GM03348 (cell line): ENCODE results near the gene ATXN1.
"Not testable (repeated sequence)": the region's sequence is repeated elsewhere in the genome, so short reads cannot be mapped to it uniquely, and the experiment has no call there.

Experiments used
- DNase-seq: peaks from one replicate; pipeline ENCODE4 v3.0.0; 2012; ENCODE audit warnings: low spot score

Gene ATXN1

GRCh38 chr6:16720861-16721260 is 40.4 kb downstream of the ATXN1 start:
- no peak for DNase-seq

GRCh38 chr6:16719488-16719887 is 41.8 kb downstream of the ATXN1 start:
- DNase-seq, result no peak

GRCh38 chr6:16718356-16718755 is 42.9 kb downstream of the ATXN1 start:
- DNase-seq, result no peak

- no peak for DNase-seq
Measured at GRCh38 chr6:16717275-16717942, 43.9 kb downstream of the ATXN1 start.

GRCh38 chr6:16716321-16716858 is 44.9 kb downstream of the ATXN1 start:
- no peak for DNase-seq

- DNase-seq, result no peak
Measured at GRCh38 chr6:16713597-16713996, 47.7 kb downstream of the ATXN1 start.

GRCh38 chr6:16712931-16713484 is 48.3 kb downstream of the ATXN1 start:
- DNase-seq, result peak; percentile 74

- no peak for DNase-seq
Measured at GRCh38 chr6:16712255-16712930, 48.9 kb downstream of the ATXN1 start.

- DNase-seq, result no peak
Measured at GRCh38 chr6:16711546-16712254, 49.6 kb downstream of the ATXN1 start.

GRCh38 chr6:16706911-16707783 is 54.1 kb downstream of the ATXN1 start:
- DNase-seq, result no peak

GRCh38 chr6:16706491-16706890 is 54.8 kb downstream of the ATXN1 start:
- not testable (repeated sequence) for DNase-seq

GRCh38 chr6:16706029-16706428 is 55.2 kb downstream of the ATXN1 start:
- no peak for DNase-seq

GRCh38 chr6:16705081-16705993 is 55.9 kb downstream of the ATXN1 start:
- no peak for DNase-seq

GRCh38 chr6:16704401-16705045 is 56.7 kb downstream of the ATXN1 start:
- peak; percentile 30 for DNase-seq

GRCh38 chr6:16702627-16703378 is 58.5 kb downstream of the ATXN1 start:
- DNase-seq, result not testable (repeated sequence)

GRCh38 chr6:16700916-16701234 is 60.4 kb downstream of the ATXN1 start:
- no peak for DNase-seq

- DNase-seq, result peak; percentile 9
Measured at GRCh38 chr6:16700202-16700915, 60.9 kb downstream of the ATXN1 start.

GRCh38 chr6:16698997-16699868 is 62.0 kb downstream of the ATXN1 start:
- no peak for DNase-seq
